K562 (cell line): ENCODE data around the gene CEP76. TPM values are rescaled to one million over a fixed set of nuclear protein-coding genes. Genes with fewer than 3 reads are reported as not detected.

Experiments
- ATAC-seq: fragments of 200-7000 bp; cut with Tn5 transposase; 3 replicates; pipeline ENCODE4 v1.9.1; 2020; ENCODE audit warnings: moderate library complexity
- BruUV-seq: library from RNA; stranded (reverse); fragments of 400-500 nt; replicated peaks from 2 replicates; lab custom pipeline; 2021; lab: Mats Ljungman, UMichigan
- CTCF ChIA-PET: fragments of 300-600 bp; formaldehyde crosslinking; extraction: SDS; loops from one replicate; lab custom pipeline; 2021; ENCODE audit warnings: low intra/inter-chr PET ratio; lab: Yijun Ruan, JAX
- POLR2A ChIA-PET: fragments of 300-600, 350-650 bp; sonication (Branson Sonifier 250); formaldehyde crosslinking; extraction: SDS; loops from one replicate; lab custom pipeline; 2021; ENCODE audit warnings: antibody characterized with exemption, inconsistent platforms; lab: Yijun Ruan, JAX
- DNase-seq, 4 experiments: peaks; one replicate each; pipeline versions ENCODE4 v3.0.0 to v3.0.0-alpha.2; 2011 to 2018; ENCODE audit warnings: low spot score in 3 of 4, mixed read lengths in 3 of 4; ENCODE audit errors: extremely low read depth in 1 of 4
- FAIRE-seq: peaks from 2 replicates; lab custom pipeline; 2011; peaks lifted over from hg19 to GRCh38; lab: Jason Lieb, UNC
- H2AFZ ChIP-seq: 2 replicates; pipeline ENCODE4 v1.6.0; 2011; ENCODE audit warnings: low read depth, low read length, control low read depth, inconsistent platforms
- H3K27ac ChIP-seq: fragments of 200-600 bp; 3 replicates; pipeline ENCODE4 v1.8.0; 2011; ENCODE audit warnings: low read depth, mild to moderate bottlenecking, control low read depth, inconsistent platforms, low read length, moderate library complexity, mixed read lengths; ENCODE audit errors: extremely low read depth
- H3K27me3 ChIP-seq, 2 experiments: fragments of 300-600 bp in 1 of 2; 2 replicates in 1 of 2; 3 replicates in 1 of 2; pipeline versions ENCODE4 v1.6.0 to v1.8.0; 2011; ENCODE audit warnings: inconsistent platforms in 2 of 2, low read length in 2 of 2, mild to moderate bottlenecking in 1 of 2, mixed read lengths in 1 of 2, moderate library complexity in 1 of 2; ENCODE audit not compliant: control insufficient read depth in 2 of 2, insufficient read depth in 2 of 2
- H3K36me3 ChIP-seq: fragments of 300-600 bp; 3 replicates; pipeline ENCODE4 v1.8.0; 2011; ENCODE audit warnings: mild to moderate bottlenecking, low read length, inconsistent platforms; ENCODE audit not compliant: control insufficient read depth, insufficient read depth
- H3K4me1 ChIP-seq, 2 experiments: fragments of 200-600 bp in 1 of 2; replicated peaks in 1 of 2; 2 replicates in 1 of 2; 3 replicates in 1 of 2; pipeline versions ENCODE4 v1.5.1 to v1.8.0; 2011; ENCODE audit warnings: inconsistent platforms in 2 of 2, low read length in 2 of 2, mild to moderate bottlenecking in 1 of 2, mixed read lengths in 1 of 2, moderate library complexity in 1 of 2; ENCODE audit not compliant: control insufficient read depth in 2 of 2, insufficient read depth in 2 of 2
- H3K4me2 ChIP-seq: 2 replicates; pipeline ENCODE4 v1.6.1; 2011; ENCODE audit warnings: low read length, control low read depth, inconsistent platforms, mixed read lengths; ENCODE audit not compliant: insufficient read depth
- H3K4me3 ChIP-seq: fragments of 200-600 bp; sonication (generic), shearing (Covaris generic); 2 replicates; pipeline ENCODE4 v1.5.1; 2016; ENCODE audit warnings: control low read depth, inconsistent platforms
- H3K79me2 ChIP-seq: fragments of 200-600 bp; 3 replicates; pipeline ENCODE4 v1.8.0; 2011; ENCODE audit warnings: low read length, inconsistent platforms; ENCODE audit not compliant: control insufficient read depth, insufficient read depth
- H3K9ac ChIP-seq, 2 experiments: 2 replicates each; pipeline versions ENCODE4 v1.6.0 to v1.6.1; 2011; ENCODE audit warnings: low read depth in 2 of 2, low read length in 2 of 2, control low read depth in 1 of 2, inconsistent platforms in 1 of 2, mild to moderate bottlenecking in 1 of 2, mixed read lengths in 1 of 2; ENCODE audit not compliant: insufficient read depth in 1 of 2
- H3K9me1 ChIP-seq: one replicate; pipeline ENCODE4 v1.6.0; 2011; ENCODE audit warnings: inconsistent platforms, mild to moderate bottlenecking, low read length, moderate library complexity; ENCODE audit not compliant: control insufficient read depth, insufficient read depth
- H3K9me3 ChIP-seq: replicated peaks from 2 replicates; pipeline ENCODE4 v1.5.1; 2011; ENCODE audit warnings: low read depth, low read length, inconsistent platforms; ENCODE audit not compliant: control insufficient read depth, insufficient read depth
- H4K20me1 ChIP-seq: replicated peaks from 2 replicates; pipeline ENCODE4 v1.6.1; 2011; ENCODE audit warnings: low read length, inconsistent platforms, mixed read lengths; ENCODE audit not compliant: control insufficient read depth, insufficient read depth
- CC2D1A ChIP-seq: fragments of 450-650 bp; IDR thresholded peaks from 2 replicates; pipeline ENCODE4 v1.6.1; 2017; ENCODE audit warnings: mild to moderate bottlenecking
- CHD7 ChIP-seq: fragments of 200-600 bp; sonication (generic); IDR thresholded peaks from one replicate; pipeline ENCODE4 v1.6.1; 2012; ENCODE audit warnings: mild to moderate bottlenecking, low read depth, low read length, inconsistent platforms
- E4F1 ChIP-seq: fragments of 250-450 bp; sonication (Bioruptor Pico); IDR thresholded peaks from 2 replicates; pipeline ENCODE4 v1.5.0; 2021; ENCODE audit warnings: mild to moderate bottlenecking, borderline replicate concordance
- EGR1 ChIP-seq: fragments of 450-650 bp; conservative IDR thresholded peaks from 2 replicates; pipeline ENCODE4 v1.6.1; 2017; ENCODE audit warnings: mild to moderate bottlenecking
- MCM5 ChIP-seq: fragments of 450-650 bp; IDR thresholded peaks from 2 replicates; pipeline ENCODE4 v1.6.1; 2016; ENCODE audit warnings: low read depth
- RNF2 ChIP-seq: sonication (generic); IDR thresholded peaks from 2 replicates; pipeline ENCODE4 v1.6.1; 2016
- ZNF263 ChIP-seq: sonication (generic); formaldehyde crosslinking; IDR thresholded peaks from 2 replicates; pipeline ENCODE4 v1.8.0; 2022; ENCODE audit warnings: mild to moderate bottlenecking, missing genetic modification reagents, borderline replicate concordance
- WGBS: fragments of 100-300 bp; shearing (Covaris generic); methylation state at CpG from one replicate; pipeline ENCODE4 v1.1.6; 2016; ENCODE audit warnings: low coverage, mixed read lengths; ENCODE audit not compliant: insufficient coverage; ENCODE audit errors: missing lambda C conversion rate; 5-methylcytosine and 5-hydroxymethylcytosine counted together
- in situ Hi-C: fragments of 300-500 bp; cut with MboI; formaldehyde crosslinking; loops from 4 replicates; pipeline ENCODE4 v1.15.0; 2018; ENCODE audit warnings: inconsistent platforms, mixed read lengths
- intact Hi-C: fragments of 100-400 bp; cut with micrococcal nuclease; formaldehyde crosslinking; loops from 2 replicates; pipeline ENCODE4 v1.14.2; 2022
- polyA plus RNA-seq, 8 experiments: library from polyadenylated mRNA; depleted of rRNA in 4 of 8; stranded (reverse) in 5 of 8; unstranded in 3 of 8; fragments of >200 nt; fragmentation: Nextera tagmentation in 2 of 8; fragmentation: Illumina TruSeq in 1 of 8; extraction: Ambion mirVana in 2 of 8; extraction: Trizol in 1 of 8; gene quantifications; 2 replicates each; pipeline versions ENCODE4 v1.2.1 to v1.2.3, GENCODE V29; 2011 to 2014; ENCODE audit warnings: inconsistent platforms in 1 of 8, missing spikeins in 1 of 8
- total RNA-seq, 7 experiments: library from RNA; depleted of rRNA in 6 of 7; stranded (reverse); fragments of >200 nt in 6 of 7; fragmentation: Illumina TruSeq in 2 of 7; extraction: Trizol in 2 of 7; gene quantifications; 2 replicates each; pipeline versions ENCODE4 v1.2.1 to v1.2.3, GENCODE V29; 2011 to 2021; ENCODE audit warnings: low replicate concordance in 1 of 7

Gene CEP76
- total and polyA plus RNA-seq, 9 of the 15 experiments (the other 6 are each of a cell fraction or from before 2014, with no cell fraction given), result 5.3 to 27.3 (median 19.3) TPM

GRCh38 chr18:12703096-12703567, 609 bp upstream of the CEP76 start:
- no TSS peak for BruUV-seq
- peak overlapping the region; percentile 87 for H3K4me3 ChIP-seq
- peaks cover 2% of the 10 kb centered on the region; the same call in 1 of the 2 replicates for H4K20me1 ChIP-seq
- under 1% methylated on average over 28 of the region's 28 CpGs for WGBS
- no peaks in the 10 kb centered on the region for H3K27me3 ChIP-seq
- H3K4me1 ChIP-seq, result peaks cover 14 to 15% of the 10 kb centered on the region in 2 experiments
- FAIRE-seq (no peak), DNase-seq (no peak), ATAC-seq (peak; percentile 66; the same call in 2 of the 3 replicates)
- intact Hi-C loops, result no loop called here
- H3K4me2 ChIP-seq, result peak overlapping the region; percentile 97
- H3K27ac ChIP-seq, result peak overlapping the region; percentile 97
- ChIA-PET CTCF (no interaction called here), POLR2A (interaction anchor here (0.6 to 4.0 kb wide), 15 partner anchors 8 to 327 kb away, joined by 3 to 29 read pairs (median 4); partner anchors contain the start of gene CEP192)
- peaks cover 63% of the 10 kb centered on the region for H3K36me3 ChIP-seq
- H3K9ac ChIP-seq, result peak overlapping the region; percentile 98 to 99
- peak overlapping the region; percentile 94 for H2AFZ ChIP-seq
- no peaks in the 10 kb centered on the region for H3K9me1 ChIP-seq
- peaks cover 76% of the 10 kb centered on the region for H3K79me2 ChIP-seq
- no peaks in the 10 kb centered on the region for H3K9me3 ChIP-seq
- in situ Hi-C loops, result no loop called here
- TF ChIP-seq E4F1 (CRISPR knock-in tag) (no peak), RNF2 (peak; percentile 2; the same call in 1 of the 2 replicates), ZNF263 (CRISPR knock-in tag) (no peak), CHD7 (no peak), CC2D1A (no peak), EGR1 (no peak), MCM5 (no peak)
